B cell (primary cell): ENCODE results near the gene P2RX6.

Experiments used
- EZH2 ChIP-seq: IDR thresholded peaks from 2 replicates; pipeline ENCODE4 v1.6.1; 2012; ENCODE audit warnings: borderline replicate concordance, low read depth, mild to moderate bottlenecking, moderate library complexity, low read length; ENCODE audit not compliant: insufficient read depth, poor library complexity, severe bottlenecking
- TF ChIP-seq, protein P1 (sequence below): fragments of 200-600 bp; IDR thresholded peaks from one replicate; pipeline ENCODE4 v1.8.0; 2022; ENCODE audit warnings: antibody characterized with exemption, mild to moderate bottlenecking

DNA sequence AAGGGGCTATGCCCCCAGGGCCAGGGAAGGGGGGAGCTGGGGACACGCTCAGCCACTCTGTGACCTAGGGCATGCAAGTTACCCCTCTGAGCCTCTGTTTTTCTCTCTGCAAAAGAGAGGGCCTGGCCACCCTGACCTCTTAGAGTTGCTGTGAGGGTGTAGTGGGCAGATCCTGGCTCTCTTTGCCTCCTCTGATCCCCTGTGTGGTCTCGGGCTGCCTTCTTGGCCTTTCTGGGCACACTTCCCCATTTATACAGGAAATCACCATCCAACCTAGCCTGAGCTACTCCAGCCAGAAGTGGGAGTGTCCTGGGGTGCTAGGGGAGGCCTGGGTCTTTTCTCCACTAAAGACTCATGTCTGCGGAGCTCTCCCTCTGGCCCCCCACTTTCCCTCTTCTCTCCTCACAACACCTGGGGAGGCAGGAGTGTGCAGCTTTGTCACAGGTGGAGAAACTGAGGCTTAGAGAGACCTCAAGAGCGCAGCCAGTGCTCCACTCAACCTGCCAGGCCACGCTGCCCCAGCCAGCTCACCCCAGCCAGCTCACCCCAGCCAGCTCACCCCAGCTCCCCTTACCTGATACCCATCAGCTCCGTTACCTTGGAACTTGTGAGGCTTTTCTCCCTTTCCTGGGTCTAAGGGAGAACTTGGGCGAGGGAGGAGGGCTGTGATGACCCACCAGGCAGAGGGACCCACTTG is 46.5 kb upstream of the P2RX6 start:
- TF ChIP-seq, protein P1, sequence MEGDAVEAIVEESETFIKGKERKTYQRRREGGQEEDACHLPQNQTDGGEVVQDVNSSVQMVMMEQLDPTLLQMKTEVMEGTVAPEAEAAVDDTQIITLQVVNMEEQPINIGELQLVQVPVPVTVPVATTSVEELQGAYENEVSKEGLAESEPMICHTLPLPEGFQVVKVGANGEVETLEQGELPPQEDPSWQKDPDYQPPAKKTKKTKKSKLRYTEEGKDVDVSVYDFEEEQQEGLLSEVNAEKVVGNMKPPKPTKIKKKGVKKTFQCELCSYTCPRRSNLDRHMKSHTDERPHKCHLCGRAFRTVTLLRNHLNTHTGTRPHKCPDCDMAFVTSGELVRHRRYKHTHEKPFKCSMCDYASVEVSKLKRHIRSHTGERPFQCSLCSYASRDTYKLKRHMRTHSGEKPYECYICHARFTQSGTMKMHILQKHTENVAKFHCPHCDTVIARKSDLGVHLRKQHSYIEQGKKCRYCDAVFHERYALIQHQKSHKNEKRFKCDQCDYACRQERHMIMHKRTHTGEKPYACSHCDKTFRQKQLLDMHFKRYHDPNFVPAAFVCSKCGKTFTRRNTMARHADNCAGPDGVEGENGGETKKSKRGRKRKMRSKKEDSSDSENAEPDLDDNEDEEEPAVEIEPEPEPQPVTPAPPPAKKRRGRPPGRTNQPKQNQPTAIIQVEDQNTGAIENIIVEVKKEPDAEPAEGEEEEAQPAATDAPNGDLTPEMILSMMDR, result no peak
- no peak for TF ChIP-seq EZH2
